BLaER1 treated with 17β-estradiol and CSF1 and Interleukin-3, amounts not matched to agents 10 nM and 100 nM (cell line): ENCODE results near the gene FGFRL1.

ENCODE experiments used
- H3K27ac ChIP-seq, 11 experiments: shearing (Covaris generic); formaldehyde crosslinking; 2 replicates each; pipeline ENCODE4 v1.8.1; 2022
- H3K27me3 ChIP-seq, 11 experiments: shearing (Covaris generic); formaldehyde crosslinking; 2 replicates each; pipeline ENCODE4 v1.8.1; 2022
- H3K36me3 ChIP-seq, 11 experiments: shearing (Covaris generic); formaldehyde crosslinking; 2 replicates each; pipeline ENCODE4 v1.8.1; 2022
- H3K4me1 ChIP-seq, 10 experiments: shearing (Covaris generic); formaldehyde crosslinking; 2 replicates each; pipeline ENCODE4 v1.8.1; 2022
- H3K4me2 ChIP-seq, 11 experiments: shearing (Covaris generic); formaldehyde crosslinking; 2 replicates each; pipeline ENCODE4 v1.8.1; 2022
- H3K4me3 ChIP-seq, 10 experiments: shearing (Covaris generic); formaldehyde crosslinking; 2 replicates each; pipeline ENCODE4 v1.8.1; 2022
- H3K9ac ChIP-seq, 11 experiments: shearing (Covaris generic); formaldehyde crosslinking; 2 replicates each; pipeline ENCODE4 v1.8.1; 2022
- H3K9me3 ChIP-seq, 11 experiments: shearing (Covaris generic); formaldehyde crosslinking; replicated peaks in 1 of 11; 2 replicates each; pipeline ENCODE4 v1.8.1; 2022
- H4K20me1 ChIP-seq, 11 experiments: shearing (Covaris generic); formaldehyde crosslinking; 2 replicates each; pipeline ENCODE4 v1.8.1; 2022
- Cebpa-rat ChIP-seq, 11 experiments: shearing (Covaris generic); IDR thresholded peaks; 2 replicates each; pipeline ENCODE4 v1.8.1; 2022

The FGFRL1 gene

GRCh38 chr4:1075809-1076699 lies 64.6 kb downstream of the FGFRL1 start:
- Histone ChIP-seq H3K4me1 (peaks cover 20 to 43% (median 34%) of the 10 kb centered on the region in 10 experiments), H3K9me3 (peaks cover 0 to 14% (median 4%) of the 10 kb centered on the region in 11 experiments; a peak in 7 of 22 replicates), H3K4me2 (peak overlapping the region in 9 of 11 experiments; percentile 7 to 48 (median 11); a peak in 9 of 22 replicates), H3K9ac (no peak overlapping the region), H3K27ac (no peak overlapping the region), H3K27me3 (no peaks in the 10 kb centered on the region), H3K36me3 (no peaks in the 10 kb centered on the region), H3K4me3 (no peak overlapping the region), H4K20me1 (no peaks in the 10 kb centered on the region)
- no peak for TF ChIP-seq Cebpa-rat (IDR thresholded peaks at IDR 0.05)
